ENCODE measurements around the gene PSMF1. TPM values are rescaled to one million over a fixed set of nuclear protein-coding genes. Genes with fewer than 3 reads are reported as not detected.

The PSMF1 gene
- total RNA-seq, 6 donors from 2014 or later = 36.7 to 158 (median 105) TPM

GRCh38 chr20:1119524-1119923, 1.1 kb downstream of the PSMF1 start:
- Histone ChIP-seq H3K27me3 (no peaks in the 10 kb centered on the region), H3K36me3 (peaks cover 0 to 20% (median 0%) of the 10 kb centered on the region in 4 donors), H3K4me3 (peak overlapping the region; percentile 84 to 97 (median 96)), H3K9me3 (no peaks in the 10 kb centered on the region), H3K4me1 (peaks cover 51 to 64% (median 57%) of the 10 kb centered on the region in 4 donors), H3K27ac (peak overlapping the region; percentile 87 to 91 (median 88))
- 16 to 39% methylated on average over 3 of the region's 3 CpGs for WGBS, 2 donors
- TF ChIP-seq CTCF (IDR thresholded peaks at IDR 0.05) (no peak), POLR2A (IDR thresholded peaks at IDR 0.05) (no peak), EP300 (IDR thresholded peaks at IDR 0.05) (no peak), POLR2AphosphoS5 (IDR thresholded peaks at IDR 0.05) (no peak)
- ATAC-seq (ENCODE audit: low FRiP score in 2 of 2) (no peak), DNase-seq (no peak)

- ATAC-seq (ENCODE audit: low FRiP score in 2 of 2) (no peak), DNase-seq (no peak)
- H3K4me1 ChIP-seq = peaks cover 51 to 64% (median 59%) of the 10 kb centered on the region in 4 donors
- WGBS, 2 donors = 90 to 95% methylated on average over 1 of the region's 1 CpG
- H3K9me3 ChIP-seq = no peaks in the 10 kb centered on the region
- TF ChIP-seq POLR2AphosphoS5 (IDR thresholded peaks at IDR 0.05) (no peak), CTCF (IDR thresholded peaks at IDR 0.05) (no peak), EP300 (IDR thresholded peaks at IDR 0.05) (no peak), POLR2A (IDR thresholded peaks at IDR 0.05) (no peak)
- no peak overlapping the region for H3K4me3 ChIP-seq
- peak overlapping the region in 2 of 4 donors; percentile 55 to 77 for H3K27ac ChIP-seq
- no peaks in the 10 kb centered on the region for H3K27me3 ChIP-seq
- H3K36me3 ChIP-seq = peaks cover 7 to 39% (median 11%) of the 10 kb centered on the region in 4 donors
These were observed 3.0 kb downstream of the PSMF1 start for GRCh38 chr20:1121429-1121828.

GRCh38 chr20:1122388-1123315, 4.2 kb downstream of the PSMF1 start:
- TF ChIP-seq POLR2AphosphoS5 (IDR thresholded peaks at IDR 0.05) (no peak), POLR2A (IDR thresholded peaks at IDR 0.05) (no peak)
- peaks cover 11 to 51% (median 22%) of the 10 kb centered on the region in 4 donors for H3K36me3 ChIP-seq
- H3K27me3 ChIP-seq = no peaks in the 10 kb centered on the region
- peaks cover 50 to 61% (median 58%) of the 10 kb centered on the region in 4 donors for H3K4me1 ChIP-seq
- H3K27ac ChIP-seq = peak overlapping the region; percentile 50 to 77 (median 56)
- 29 to 36% methylated on average over 12 of the region's 12 CpGs for WGBS, 2 donors
- peak overlapping the region in 1 of 4 donors; percentile 0 for H3K4me3 ChIP-seq
- H3K9me3 ChIP-seq = no peaks in the 10 kb centered on the region
- ATAC-seq (ENCODE audit: low FRiP score in 2 of 2) = no peak
- DNase-seq = peak in 1 of 2 donors; percentile 65

GRCh38 chr20:1123666-1124065, 5.3 kb downstream of the PSMF1 start:
- no peaks in the 10 kb centered on the region for H3K27me3 ChIP-seq

More at GRCh38 chr20:1123666-1124065, 5.3 kb downstream of the PSMF1 start:
- H3K27ac ChIP-seq = peak overlapping the region in 2 of 4 donors; percentile 56 to 77
- no peak for DNase-seq
- WGBS, 2 donors = 92 to 94% methylated on average over 3 of the region's 3 CpGs
- H3K4me3 ChIP-seq = no peak overlapping the region
- H3K9me3 ChIP-seq = no peaks in the 10 kb centered on the region
- no peak for ATAC-seq (ENCODE audit: low FRiP score in 2 of 2)
- peaks cover 46 to 57% (median 53%) of the 10 kb centered on the region in 4 donors for H3K4me1 ChIP-seq
- TF ChIP-seq EP300 (IDR thresholded peaks at IDR 0.05) = no peak
- TF ChIP-seq CTCF (IDR thresholded peaks at IDR 0.05) = no peak
- TF ChIP-seq POLR2A (IDR thresholded peaks at IDR 0.05) = no peak
- TF ChIP-seq POLR2AphosphoS5 (IDR thresholded peaks at IDR 0.05) = no peak
- H3K36me3 ChIP-seq = peaks cover 19 to 61% (median 33%) of the 10 kb centered on the region in 4 donors

Data from upper lobe of left lung (tissue), 6 donors.